CD4-positive, alpha-beta T cell treated with Interleukin-21 for 1 hour (primary cell): ENCODE data around the gene APOBEC3B.
A peak's percentile ranks its signal among the peaks of the same experiment; 100 is the strongest.
"Not testable (repeated sequence)": the region's sequence is repeated elsewhere in the genome, so short reads cannot be mapped to it uniquely, and the experiment has no call there.

Experiments used
- DNase-seq: peaks from one replicate; pipeline ENCODE4 v3.0.0-alpha.2; 2020

The APOBEC3B gene

GRCh38 chr22:38968801-38969200 lies 13.3 kb upstream of the APOBEC3B start:
- no peak for DNase-seq

- no peak for DNase-seq
Observed at GRCh38 chr22:38970551-38970950, 11.6 kb upstream of the APOBEC3B start.

DNA sequence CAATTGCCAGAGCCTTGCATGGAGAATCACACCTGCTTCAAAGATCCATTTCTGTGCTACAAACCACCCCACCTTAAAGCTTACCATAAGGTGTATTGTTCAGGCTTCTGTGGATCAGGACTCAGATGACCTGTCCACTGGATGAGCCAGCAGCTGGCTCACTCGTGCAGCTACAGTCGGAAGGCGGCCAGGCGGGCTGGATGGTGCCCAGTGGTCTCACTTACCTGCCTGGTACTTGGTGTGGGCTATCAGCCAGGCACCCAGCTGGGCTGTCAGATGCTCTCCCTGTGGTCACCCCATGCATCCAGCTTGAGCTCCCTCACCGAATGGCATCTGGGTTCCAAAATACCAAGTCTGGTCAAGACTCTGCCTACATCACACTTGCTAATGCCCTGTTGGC lies 10.9 kb upstream of the APOBEC3B start:
- no peak for DNase-seq

- no peak for DNase-seq
Observed at GRCh38 chr22:38971791-38972190, 10.4 kb upstream of the APOBEC3B start.

DNA sequence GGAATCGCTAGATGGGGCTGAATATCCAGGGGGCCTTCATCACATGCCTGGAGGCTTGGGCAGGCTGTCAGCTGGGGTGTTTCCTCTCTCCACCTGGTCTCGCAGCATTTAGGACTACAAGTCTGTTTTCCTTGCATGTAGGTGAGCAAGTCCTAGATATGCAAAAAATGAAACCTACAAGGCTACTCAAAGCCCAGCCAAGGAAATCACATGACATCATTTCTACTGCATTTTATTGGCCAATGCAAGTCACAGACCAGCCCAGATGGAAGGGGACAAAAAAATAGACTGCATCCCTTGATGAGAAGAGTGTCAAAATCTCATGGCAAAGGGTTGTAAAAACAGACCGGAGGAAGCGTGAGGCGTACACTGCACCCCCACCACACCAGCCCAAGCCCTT lies 9.6 kb upstream of the APOBEC3B start:
- DNase-seq: no peak

DNA sequence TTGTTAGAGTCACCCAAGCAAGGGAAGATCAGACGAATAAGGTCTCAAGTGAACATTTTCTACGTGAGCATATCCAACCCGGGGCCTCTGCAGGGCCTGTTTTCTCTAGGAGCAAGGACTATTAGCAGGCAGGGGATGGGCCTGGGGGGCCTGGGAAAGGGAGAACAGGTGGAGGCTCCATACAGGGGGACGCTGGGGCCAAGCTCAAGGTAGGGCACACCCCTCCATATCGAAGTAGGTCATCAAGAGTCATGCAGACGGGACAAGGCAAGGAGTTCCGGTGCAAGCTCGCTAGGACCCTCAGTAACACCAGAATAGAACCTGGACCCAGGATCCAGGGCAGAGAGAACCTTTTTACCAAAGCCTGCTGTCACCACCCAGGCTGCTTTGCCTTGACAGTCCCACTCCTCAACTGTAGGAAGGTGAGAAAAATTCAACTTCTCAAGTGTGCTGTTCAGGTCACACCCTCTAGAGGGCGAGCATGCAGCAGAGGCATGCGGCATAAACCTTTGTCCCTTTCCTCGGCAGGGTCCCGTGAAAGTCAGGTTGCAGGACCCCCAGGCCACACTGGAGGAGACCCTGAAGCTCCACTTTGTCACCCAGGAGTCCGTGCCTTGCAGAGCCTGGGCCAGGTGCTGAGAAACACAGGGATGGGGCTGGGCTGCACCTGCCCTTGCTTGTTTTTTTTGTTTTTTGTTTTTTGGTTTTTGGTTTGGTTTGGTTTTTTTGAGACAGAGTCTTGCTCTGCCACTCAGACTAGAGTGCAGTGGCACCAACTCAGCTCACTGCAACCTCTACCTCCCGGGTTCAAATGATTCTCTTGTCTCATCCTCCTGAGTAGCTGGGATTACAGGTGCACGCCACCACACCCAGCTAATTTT lies 8.6 kb upstream of the APOBEC3B start:
- peak; percentile 63 for DNase-seq

GRCh38 chr22:38974170-38974825 lies 7.8 kb upstream of the APOBEC3B start:
- no peak for DNase-seq

GRCh38 chr22:38974826-38975175 lies 7.3 kb upstream of the APOBEC3B start:
- no peak for DNase-seq

- not testable (repeated sequence) for DNase-seq
Observed at GRCh38 chr22:38977289-38977688, 4.9 kb upstream of the APOBEC3B start.

- DNase-seq: not testable (repeated sequence)
Observed at GRCh38 chr22:38980587-38980986, 1.6 kb upstream of the APOBEC3B start.

GRCh38 chr22:38981005-38981991 lies 849 bp upstream of the APOBEC3B start:
- DNase-seq: no peak

DNA sequence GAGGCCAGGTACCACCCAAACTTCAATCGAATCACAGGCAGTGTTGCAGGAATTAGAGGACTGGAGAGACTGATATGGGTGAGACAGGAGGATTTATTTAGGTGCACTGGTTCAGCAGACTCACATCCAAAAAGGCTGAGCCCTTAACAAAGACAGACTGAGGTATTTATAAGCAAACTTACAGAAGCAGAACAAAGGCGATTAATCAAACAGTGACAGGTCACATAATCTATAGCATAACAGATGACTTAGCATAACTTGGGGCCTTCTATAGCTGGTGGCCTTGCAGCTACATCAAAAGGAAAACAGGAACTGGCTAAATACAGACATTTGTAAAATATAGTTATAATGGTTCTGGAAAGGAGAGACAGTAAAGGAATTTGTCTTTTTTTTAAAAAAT lies 2.1 kb downstream of the APOBEC3B start:
- no peak for DNase-seq

- DNase-seq: peak; percentile 89
Observed at GRCh38 chr22:38984784-38985757, 2.9 kb downstream of the APOBEC3B start.

- no peak for DNase-seq
Observed at GRCh38 chr22:38986629-38987028, 4.5 kb downstream of the APOBEC3B start.

GRCh38 chr22:38987171-38987895 lies 5.2 kb downstream of the APOBEC3B start:
- DNase-seq: no peak

GRCh38 chr22:38989466-38989865 lies 7.3 kb downstream of the APOBEC3B start:
- DNase-seq: peak; percentile 30

GRCh38 chr22:38992871-38993371 lies 10.8 kb downstream of the APOBEC3B start:
- not testable (repeated sequence) for DNase-seq

DNA sequence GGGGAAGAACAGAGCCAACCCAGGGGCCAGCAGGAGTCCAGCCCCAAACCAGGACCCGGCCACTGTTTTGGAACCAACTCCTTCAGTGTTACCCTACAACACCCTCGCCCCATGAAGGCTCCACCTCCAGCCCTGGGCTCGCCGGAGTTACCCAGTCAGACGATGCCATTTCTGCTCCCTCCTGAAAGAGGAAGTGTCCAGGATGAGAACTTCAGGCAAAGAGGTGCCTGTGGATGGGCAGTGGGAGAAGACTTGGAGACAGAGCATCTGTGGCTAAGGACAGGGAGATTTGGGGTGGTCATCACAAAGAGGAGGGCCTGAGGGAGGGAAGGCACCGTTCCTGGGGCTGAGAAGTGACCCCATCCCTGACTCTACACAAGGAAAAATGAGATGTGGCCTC lies 14.0 kb downstream of the APOBEC3B start:
- no peak for DNase-seq

DNA sequence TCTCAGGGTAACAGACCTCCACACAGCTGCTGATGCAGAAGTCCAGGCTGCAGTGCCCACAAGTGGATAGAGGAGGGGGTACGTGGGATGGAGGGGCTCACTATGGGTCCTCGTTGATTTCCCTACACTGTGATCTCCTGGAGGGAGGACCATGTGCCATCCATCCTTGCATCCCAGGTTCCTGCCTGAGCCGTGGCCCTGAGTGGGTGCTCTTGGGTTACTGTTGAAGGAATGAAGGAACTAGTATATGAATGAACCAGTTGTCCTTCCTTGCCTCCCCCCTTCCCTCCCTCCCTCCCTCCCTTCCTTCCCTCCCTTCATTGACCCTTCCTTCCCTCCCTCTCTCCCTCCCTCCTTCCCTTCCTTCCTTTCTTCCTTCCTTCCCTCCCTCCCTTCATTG lies 15.4 kb downstream of the APOBEC3B start:
- no peak for DNase-seq

DNA sequence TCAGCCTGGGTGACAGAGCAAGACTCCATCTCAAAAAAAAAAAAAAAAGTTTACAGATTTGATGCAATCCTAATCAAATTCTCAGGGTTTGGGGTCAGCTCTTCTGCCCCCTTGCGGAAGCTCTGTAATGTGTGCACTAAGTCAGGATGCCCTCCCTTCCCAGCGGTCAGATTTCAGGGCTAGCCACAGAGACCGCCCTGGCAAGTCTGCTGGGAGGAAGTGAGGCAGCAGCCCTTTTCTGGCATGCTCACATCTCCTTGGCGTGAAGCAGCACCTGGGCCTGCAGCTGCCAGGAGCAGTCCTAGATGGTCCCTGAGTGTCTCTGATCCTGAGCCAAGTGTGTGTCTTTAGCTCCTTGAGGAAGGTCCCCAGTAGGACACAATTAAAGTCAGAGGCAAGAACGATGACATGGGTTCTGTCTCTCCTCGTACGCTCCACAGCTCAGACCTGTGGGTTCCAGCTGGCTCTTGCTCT lies 21.1 kb downstream of the APOBEC3B start:
- peak; percentile 84 for DNase-seq

DNA sequence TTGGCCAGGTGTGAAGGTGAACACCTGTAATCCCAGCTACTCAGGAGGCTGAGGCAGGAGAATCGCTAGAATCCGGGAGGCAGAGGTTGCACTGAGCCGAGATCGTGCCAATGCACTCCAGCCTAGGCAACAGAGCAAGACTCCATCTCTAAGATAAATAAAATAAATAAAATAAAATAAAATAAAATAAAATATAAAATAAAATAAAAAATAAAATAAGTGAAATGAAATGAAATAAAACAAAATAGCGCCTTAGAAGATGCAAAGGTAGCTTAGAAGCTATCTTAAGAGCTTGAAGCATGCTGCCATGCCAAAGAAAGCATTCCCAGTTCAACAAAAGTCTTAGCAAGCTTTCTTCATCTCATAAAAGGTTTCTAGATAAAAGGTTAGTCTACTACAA lies 25.0 kb downstream of the APOBEC3B start:
- no peak for DNase-seq
